Measurements from ENCODE around the gene NPPB.
A peak's percentile ranks its signal among the peaks of the same experiment; 100 is the strongest.

Gene NPPB

GRCh38 chr1:11856698-11857097, 2.0 kb downstream of the NPPB start:
- no peak for DNase-seq

GRCh38 chr1:11855430-11855829, 3.3 kb downstream of the NPPB start:
- DNase-seq: no peak

GRCh38 chr1:11854519-11854918, 4.2 kb downstream of the NPPB start:
- no peak for DNase-seq

- no peak for DNase-seq
These were observed 7.6 kb downstream of the NPPB start for GRCh38 chr1:11851180-11851579.

- DNase-seq: no peak
These were observed 8.6 kb downstream of the NPPB start for GRCh38 chr1:11850156-11850555.

GRCh38 chr1:11848373-11848700, 10.4 kb downstream of the NPPB start:
- DNase-seq: no peak

- no peak for DNase-seq
These were observed 10.9 kb downstream of the NPPB start, which contains the start of gene NPPA for GRCh38 chr1:11847667-11848372. NPPA (minus strand) TSS chr1:11847783; CDS start chr1:11847684, 99 bp downstream.

- DNase-seq: no peak
These were observed 13.0 kb downstream of the NPPB start for GRCh38 chr1:11845641-11846335.

GRCh38 chr1:11842154-11843041, 16.3 kb downstream of the NPPB start:
- DNase-seq: no peak

- no peak for DNase-seq
These were observed 17.2 kb downstream of the NPPB start for GRCh38 chr1:11841245-11842153.

- DNase-seq: no peak
These were observed 18.7 kb downstream of the NPPB start for GRCh38 chr1:11839727-11840705.

GRCh38 chr1:11838349-11839272, 20.1 kb downstream of the NPPB start:
- peak; percentile 77 for DNase-seq

- no peak for DNase-seq
These were observed 20.9 kb downstream of the NPPB start for GRCh38 chr1:11837767-11838348.

- DNase-seq: no peak
These were observed 21.6 kb downstream of the NPPB start for GRCh38 chr1:11836955-11837766.

- DNase-seq: no peak
These were observed 23.1 kb downstream of the NPPB start for GRCh38 chr1:11835441-11836225.

- no peak for DNase-seq
These were observed 24.8 kb downstream of the NPPB start for GRCh38 chr1:11833900-11834299.

- DNase-seq: no peak
These were observed 25.2 kb downstream of the NPPB start for GRCh38 chr1:11833497-11833896.
